ENCODE data around the gene GTPBP8.

The GTPBP8 gene

DNA sequence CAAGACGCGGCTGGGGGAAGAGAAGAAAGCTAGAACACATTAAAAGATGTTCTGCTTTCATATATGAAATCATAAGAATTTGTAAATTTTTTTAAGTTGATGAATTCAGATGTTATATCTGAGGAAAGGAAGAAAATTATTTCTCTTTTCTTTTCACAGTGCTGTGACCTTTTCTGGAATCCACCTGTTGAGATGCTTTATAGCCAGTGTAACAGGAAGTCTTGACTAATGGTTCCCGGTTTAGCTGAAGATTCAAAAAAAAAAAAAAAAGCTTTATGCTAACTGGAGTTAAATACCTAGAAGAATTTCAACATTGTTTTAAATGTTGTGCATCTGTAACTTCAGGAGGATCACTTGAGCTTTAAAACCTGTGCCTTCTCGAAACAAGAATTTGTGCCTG is 9.9 kb downstream of the GTPBP8 start:
- 98% methylated on average over 4 of the region's 4 CpGs for WGBS
- no peaks in the 10 kb centered on the region for H3K27me3 ChIP-seq (ENCODE audit: insufficient read depth, low read length)
- no peak overlapping the region for H3K27ac ChIP-seq (ENCODE audit: low read depth, low read length)
- 0 out of 2 replicates have a peak, but pooled peaks cover 5% of the 10 kb centered on the region for H3K4me1 ChIP-seq (ENCODE audit: insufficient read depth, low read length)
- H3K9ac ChIP-seq (ENCODE audit: low read depth, low read length) = no peak overlapping the region
- H3K4me3 ChIP-seq (ENCODE audit: low read length) = no peak overlapping the region
- H3K36me3 ChIP-seq (ENCODE audit: insufficient read depth, low read length) = peaks cover 92% of the 10 kb centered on the region
- no peaks in the 10 kb centered on the region for H3K9me3 ChIP-seq (ENCODE audit: insufficient read depth, low read depth, low read length)

DNA sequence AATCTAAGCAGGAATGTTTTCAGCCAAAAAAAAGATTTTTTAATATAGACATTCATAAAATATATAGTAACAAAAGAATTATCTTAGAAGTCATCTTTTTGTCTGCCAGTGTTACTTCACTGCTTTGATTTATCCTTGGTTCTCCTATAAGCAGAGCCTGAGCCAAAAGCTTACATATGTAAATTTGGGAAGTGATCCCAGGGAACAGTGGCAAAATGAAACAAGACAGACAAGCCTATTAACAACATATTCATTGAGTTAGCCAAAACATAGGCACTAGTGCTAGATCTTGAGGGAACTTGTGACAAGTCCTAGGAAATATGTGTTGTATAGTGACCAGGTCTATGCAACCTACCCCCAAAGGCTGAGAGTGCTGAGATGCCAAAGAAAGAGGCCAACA is 11.3 kb downstream of the GTPBP8 start:
- Histone ChIP-seq H3K9ac (ENCODE audit: low read depth, low read length) (no peak overlapping the region), H3K27ac (ENCODE audit: low read depth, low read length) (no peak overlapping the region), H3K27me3 (ENCODE audit: insufficient read depth, low read length) (no peaks in the 10 kb centered on the region), H3K9me3 (ENCODE audit: insufficient read depth, low read depth, low read length) (no peaks in the 10 kb centered on the region), H3K4me3 (ENCODE audit: low read length) (no peak overlapping the region), H3K36me3 (ENCODE audit: insufficient read depth, low read length) (peaks cover 99% of the 10 kb centered on the region), H3K4me1 (ENCODE audit: insufficient read depth, low read length) (0 out of 2 replicates have a peak, but pooled peaks cover 5% of the 10 kb centered on the region)

DNA sequence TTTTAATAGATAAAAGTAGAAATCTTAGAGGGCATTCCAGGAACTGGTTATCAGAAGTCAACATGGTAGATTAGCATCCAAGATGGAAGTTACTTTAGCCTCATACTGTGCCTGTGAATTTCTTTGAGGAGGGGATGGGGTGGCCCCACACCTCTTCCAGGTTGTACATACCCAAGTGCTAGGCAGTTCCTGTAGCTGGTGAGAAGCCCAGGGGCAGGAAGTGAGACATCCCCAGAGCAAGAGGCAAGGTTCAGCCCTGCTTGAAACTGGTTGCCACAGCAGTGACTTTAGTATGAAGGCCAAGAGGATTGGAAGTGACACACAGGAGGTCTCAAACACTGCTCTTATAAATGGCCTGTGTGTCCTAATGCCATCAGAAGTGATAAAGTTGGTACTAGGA is 11.9 kb downstream of the GTPBP8 start:
- H3K27ac ChIP-seq (ENCODE audit: low read depth, low read length) = no peak overlapping the region
- peaks cover 99% of the 10 kb centered on the region for H3K36me3 ChIP-seq (ENCODE audit: insufficient read depth, low read length)
- no peaks in the 10 kb centered on the region for H3K27me3 ChIP-seq (ENCODE audit: insufficient read depth, low read length)
- H3K4me3 ChIP-seq (ENCODE audit: low read length) = no peak overlapping the region
- no peak overlapping the region for H3K9ac ChIP-seq (ENCODE audit: low read depth, low read length)
- H3K9me3 ChIP-seq (ENCODE audit: insufficient read depth, low read depth, low read length) = no peaks in the 10 kb centered on the region
- 0 out of 2 replicates have a peak, but pooled peaks cover 5% of the 10 kb centered on the region for H3K4me1 ChIP-seq (ENCODE audit: insufficient read depth, low read length)

DNA sequence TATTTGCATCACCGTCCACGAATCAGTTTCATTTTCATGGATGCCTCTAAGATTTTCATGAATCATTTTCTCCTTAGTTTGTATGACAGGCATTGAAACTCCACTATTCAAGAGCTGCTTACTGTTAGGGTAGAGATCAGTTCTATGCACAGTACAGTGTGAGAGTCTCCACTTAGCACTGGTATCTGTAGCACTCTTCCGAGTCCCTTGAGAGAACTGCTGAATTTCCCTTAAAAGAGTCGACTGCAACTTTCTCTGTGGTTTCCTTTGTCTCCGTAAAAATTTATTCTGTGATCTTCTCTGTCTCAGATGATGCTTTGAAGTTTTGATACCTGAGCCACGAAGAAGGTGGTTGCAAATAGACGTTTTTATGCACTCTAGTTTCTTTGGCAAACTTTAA is 14.8 kb downstream of the GTPBP8 start:
- 88% methylated on average over 7 of the region's 7 CpGs for WGBS
- H3K4me3 ChIP-seq (ENCODE audit: low read length) = no peak overlapping the region
- H3K4me1 ChIP-seq (ENCODE audit: insufficient read depth, low read length) = 0 out of 2 replicates have a peak, but pooled peaks cover 5% of the 10 kb centered on the region
- H3K27ac ChIP-seq (ENCODE audit: low read depth, low read length) = no peak overlapping the region
- H3K36me3 ChIP-seq (ENCODE audit: insufficient read depth, low read length) = peaks cover 100% of the 10 kb centered on the region
- H3K27me3 ChIP-seq (ENCODE audit: insufficient read depth, low read length) = no peaks in the 10 kb centered on the region
- no peak overlapping the region for H3K9ac ChIP-seq (ENCODE audit: low read depth, low read length)
- H3K9me3 ChIP-seq (ENCODE audit: insufficient read depth, low read depth, low read length) = no peaks in the 10 kb centered on the region

DNA sequence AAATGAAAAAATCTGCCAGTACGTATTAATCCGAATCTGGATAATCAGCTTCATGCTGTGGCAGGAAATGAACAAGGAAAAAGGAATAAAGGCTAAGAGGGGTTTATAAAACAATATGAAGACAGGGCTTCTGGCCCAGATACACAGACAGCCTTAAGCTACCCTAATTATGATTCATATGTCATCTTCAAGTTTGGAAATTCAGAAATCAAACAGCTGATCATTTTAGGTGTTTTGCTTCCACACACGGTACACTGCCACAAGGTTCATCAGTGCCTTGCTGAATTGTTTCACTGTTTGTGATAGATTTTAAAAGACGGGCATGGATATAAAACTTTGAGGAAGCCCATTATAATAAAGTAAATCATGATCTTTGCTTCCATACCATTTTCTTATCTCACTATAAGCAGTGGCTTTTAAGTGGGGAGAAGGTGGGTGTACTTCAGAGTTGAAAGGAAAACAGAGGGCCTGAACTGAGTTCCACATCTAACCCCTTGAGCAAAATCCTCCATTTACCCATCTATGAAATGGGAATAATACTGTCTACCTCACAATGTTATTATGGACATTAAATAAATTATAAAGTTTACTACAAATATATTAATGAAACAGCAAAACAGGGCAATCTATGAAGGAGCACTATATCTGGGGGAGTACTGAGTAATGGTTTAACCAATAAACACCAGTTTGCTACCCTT is 15.7 kb downstream of the GTPBP8 start:
- WGBS = 97% methylated on average over 4 of the region's 4 CpGs
- Histone ChIP-seq H3K9me3 (ENCODE audit: insufficient read depth, low read depth, low read length) (no peaks in the 10 kb centered on the region), H3K4me1 (ENCODE audit: insufficient read depth, low read length) (0 out of 2 replicates have a peak, but pooled peaks cover 5% of the 10 kb centered on the region), H3K36me3 (ENCODE audit: insufficient read depth, low read length) (peaks cover 100% of the 10 kb centered on the region), H3K27me3 (ENCODE audit: insufficient read depth, low read length) (no peaks in the 10 kb centered on the region), H3K9ac (ENCODE audit: low read depth, low read length) (no peak overlapping the region), H3K4me3 (ENCODE audit: low read length) (no peak overlapping the region), H3K27ac (ENCODE audit: low read depth, low read length) (no peak overlapping the region)

DNA sequence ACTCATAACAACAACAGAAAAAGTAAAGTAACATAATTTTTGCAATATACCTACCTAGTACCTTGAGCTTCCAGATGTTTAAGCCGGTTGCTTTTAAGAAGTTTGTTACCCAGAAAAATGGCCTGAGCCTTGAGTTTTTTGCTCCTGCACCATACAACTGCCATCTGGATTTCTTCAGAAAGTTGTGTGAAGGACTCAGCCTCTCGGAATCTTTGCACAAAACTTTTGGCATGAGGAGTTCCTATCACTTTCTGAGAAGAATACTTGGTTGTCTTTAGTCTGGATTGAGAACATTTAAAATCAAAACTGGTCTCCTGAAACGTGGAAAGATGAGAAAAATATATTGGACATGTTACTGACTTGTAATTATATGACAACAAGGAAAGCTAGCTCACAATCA is 17.3 kb downstream of the GTPBP8 start:
- Histone ChIP-seq H3K4me3 (ENCODE audit: low read length) (no peak overlapping the region), H3K27me3 (ENCODE audit: insufficient read depth, low read length) (no peaks in the 10 kb centered on the region), H3K36me3 (ENCODE audit: insufficient read depth, low read length) (peaks cover 100% of the 10 kb centered on the region), H3K27ac (ENCODE audit: low read depth, low read length) (no peak overlapping the region), H3K9me3 (ENCODE audit: insufficient read depth, low read depth, low read length) (no peaks in the 10 kb centered on the region), H3K4me1 (ENCODE audit: insufficient read depth, low read length) (no peaks in the 10 kb centered on the region), H3K9ac (ENCODE audit: low read depth, low read length) (no peak overlapping the region)
- 96% methylated on average over 3 of the region's 3 CpGs for WGBS

DNA sequence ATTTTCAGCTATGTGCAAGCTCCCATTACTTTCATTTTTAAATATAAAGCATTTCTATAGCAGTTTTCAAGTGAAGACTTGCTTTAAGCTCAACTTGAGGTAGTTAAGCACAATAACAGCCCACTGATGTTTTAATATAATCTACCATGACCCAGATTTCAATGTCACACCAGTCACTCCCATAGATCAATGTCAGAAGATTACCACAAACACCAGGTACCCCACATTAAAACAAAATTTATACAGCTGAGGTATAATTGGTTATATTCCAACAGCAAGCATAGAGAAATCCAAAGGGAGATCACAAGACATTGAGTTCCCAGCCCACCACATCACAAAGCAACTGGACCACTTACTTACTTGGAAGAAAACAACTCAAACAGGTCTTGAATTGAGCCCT is 22.8 kb downstream of the GTPBP8 start:
- Histone ChIP-seq H3K9me3 (ENCODE audit: insufficient read depth, low read depth, low read length) (no peaks in the 10 kb centered on the region), H3K27me3 (ENCODE audit: insufficient read depth, low read length) (no peaks in the 10 kb centered on the region), H3K4me3 (ENCODE audit: low read length) (no peak overlapping the region), H3K4me1 (ENCODE audit: insufficient read depth, low read length) (peaks cover 6% of the 10 kb centered on the region; the same call in 1 of the 2 replicates), H3K27ac (ENCODE audit: low read depth, low read length) (no peak overlapping the region), H3K9ac (ENCODE audit: low read depth, low read length) (no peak overlapping the region), H3K36me3 (ENCODE audit: insufficient read depth, low read length) (peaks cover 90% of the 10 kb centered on the region)

DNA sequence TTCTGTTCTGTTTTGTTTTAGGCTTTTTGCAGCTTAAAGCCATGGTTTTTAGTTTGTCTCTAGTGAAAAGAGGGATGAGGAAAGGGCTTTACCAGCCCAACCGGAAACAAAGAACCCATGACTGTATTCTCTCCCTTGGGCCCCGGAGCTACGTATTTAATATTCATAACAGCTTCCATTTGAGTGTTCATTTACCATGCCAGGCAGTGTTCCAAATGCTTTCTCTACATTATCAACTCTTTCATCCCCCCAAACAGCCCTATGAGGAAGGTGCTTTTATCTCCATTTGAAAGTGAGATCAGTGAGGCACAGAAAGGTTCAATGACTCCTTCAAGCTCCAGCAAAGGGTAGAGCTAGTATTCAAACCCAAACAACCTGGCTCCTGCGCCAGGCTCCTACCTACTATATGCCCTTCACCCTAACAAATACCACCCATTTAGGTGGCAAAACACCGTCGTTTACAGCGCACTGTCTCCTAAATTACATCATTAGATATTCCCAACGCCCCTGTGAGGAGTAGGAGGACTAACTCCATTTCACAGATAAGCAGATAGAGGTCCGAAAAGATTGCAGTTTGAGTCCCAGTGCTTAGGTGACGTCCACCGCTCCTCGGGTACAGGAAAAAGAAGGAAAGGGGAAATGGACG is 27.9 kb downstream of the GTPBP8 start:
- Histone ChIP-seq H3K4me1 (ENCODE audit: insufficient read depth, low read length) (peaks cover 9% of the 10 kb centered on the region), H3K4me3 (ENCODE audit: low read length) (peak overlapping the region; percentile 88), H3K27ac (ENCODE audit: low read depth, low read length) (peak overlapping the region; percentile 88), H3K27me3 (ENCODE audit: insufficient read depth, low read length) (no peaks in the 10 kb centered on the region), H3K9me3 (ENCODE audit: insufficient read depth, low read depth, low read length) (no peaks in the 10 kb centered on the region), H3K9ac (ENCODE audit: low read depth, low read length) (peak overlapping the region; percentile 86), H3K36me3 (ENCODE audit: insufficient read depth, low read length) (peaks cover 40% of the 10 kb centered on the region)
- WGBS = 9% methylated on average over 13 of the region's 13 CpGs

DNA sequence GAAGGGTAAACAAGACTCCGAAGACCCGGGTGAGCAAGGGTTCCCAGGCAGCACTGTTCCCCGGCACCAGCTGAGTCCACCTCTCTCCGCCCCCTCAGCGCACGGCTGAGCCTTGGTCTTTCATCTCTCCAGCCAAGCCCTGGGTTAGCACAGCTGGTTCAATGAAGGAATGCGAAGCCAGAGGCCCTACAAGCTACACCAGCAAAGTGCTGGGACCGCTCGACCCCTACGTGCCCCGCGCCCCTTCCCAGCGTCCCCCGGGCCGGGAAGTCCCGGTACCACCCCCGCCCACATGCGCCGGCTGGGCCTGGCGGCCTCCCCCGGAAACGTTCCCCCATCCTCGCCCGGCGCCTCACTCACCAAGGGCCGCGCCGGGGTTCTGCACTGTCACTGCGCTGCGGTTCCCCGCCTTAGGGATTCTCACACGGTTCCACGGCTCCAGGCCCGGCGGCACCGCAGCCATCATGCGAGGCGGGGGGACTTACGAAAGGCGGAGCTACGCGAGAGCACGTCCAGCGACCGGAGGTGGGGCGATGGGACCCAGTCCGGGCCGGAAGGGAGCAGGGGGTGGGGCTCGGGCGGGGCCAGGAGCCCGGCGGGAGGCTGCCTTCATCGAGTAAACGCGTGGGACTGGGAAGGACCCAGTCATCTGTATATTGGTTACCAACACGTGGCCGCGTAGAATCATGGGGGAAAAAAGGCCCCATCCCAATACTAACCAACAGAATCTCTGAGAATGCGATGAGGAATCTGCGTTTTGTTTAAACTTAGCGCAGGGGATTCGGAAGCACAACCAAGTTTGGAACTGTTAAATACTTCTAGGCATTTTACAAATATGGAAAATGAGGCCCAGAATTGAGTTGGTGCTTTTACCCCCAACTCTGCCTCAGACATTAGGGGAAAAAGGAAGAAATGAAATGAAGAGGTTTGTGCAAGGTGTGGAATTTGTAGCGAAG is 28.7 kb downstream of the GTPBP8 start:
- 7% methylated on average over 63 of the region's 63 CpGs for WGBS
- Histone ChIP-seq H3K36me3 (ENCODE audit: insufficient read depth, low read length) (peaks cover 33% of the 10 kb centered on the region), H3K4me3 (ENCODE audit: low read length) (peak overlapping the region; percentile 88), H3K27ac (ENCODE audit: low read depth, low read length) (peak overlapping the region; percentile 88), H3K4me1 (ENCODE audit: insufficient read depth, low read length) (peaks cover 9% of the 10 kb centered on the region), H3K27me3 (ENCODE audit: insufficient read depth, low read length) (no peaks in the 10 kb centered on the region), H3K9me3 (ENCODE audit: insufficient read depth, low read depth, low read length) (no peaks in the 10 kb centered on the region), H3K9ac (ENCODE audit: low read depth, low read length) (peak overlapping the region; percentile 86)

DNA sequence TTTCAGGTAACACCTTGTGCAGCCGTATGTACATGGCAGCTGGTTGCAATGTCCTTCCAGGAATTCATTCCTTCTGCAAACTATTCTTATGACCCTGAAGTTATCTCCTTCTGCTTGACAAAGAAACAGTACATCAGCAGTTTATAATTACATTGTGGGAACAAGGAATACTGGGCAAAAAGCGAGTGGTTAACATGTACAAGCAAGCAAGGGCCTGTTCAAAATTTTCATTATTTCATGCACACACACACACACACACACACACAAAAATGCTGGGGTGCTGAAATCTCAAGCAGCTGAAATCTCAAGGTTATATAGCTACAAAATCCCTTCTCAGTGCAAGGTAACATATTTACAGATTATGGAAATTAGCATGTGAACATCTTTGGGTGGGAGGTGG is 30.7 kb downstream of the GTPBP8 start:
- H3K36me3 ChIP-seq (ENCODE audit: insufficient read depth, low read length) = peaks cover 13% of the 10 kb centered on the region
- H3K4me3 ChIP-seq (ENCODE audit: low read length) = no peak overlapping the region
- H3K9ac ChIP-seq (ENCODE audit: low read depth, low read length) = no peak overlapping the region
- no peaks in the 10 kb centered on the region for H3K27me3 ChIP-seq (ENCODE audit: insufficient read depth, low read length)
- WGBS = 86% methylated on average over 2 of the region's 2 CpGs
- H3K27ac ChIP-seq (ENCODE audit: low read depth, low read length) = no peak overlapping the region
- H3K4me1 ChIP-seq (ENCODE audit: insufficient read depth, low read length) = peaks cover 9% of the 10 kb centered on the region
- no peaks in the 10 kb centered on the region for H3K9me3 ChIP-seq (ENCODE audit: insufficient read depth, low read depth, low read length)

DNA sequence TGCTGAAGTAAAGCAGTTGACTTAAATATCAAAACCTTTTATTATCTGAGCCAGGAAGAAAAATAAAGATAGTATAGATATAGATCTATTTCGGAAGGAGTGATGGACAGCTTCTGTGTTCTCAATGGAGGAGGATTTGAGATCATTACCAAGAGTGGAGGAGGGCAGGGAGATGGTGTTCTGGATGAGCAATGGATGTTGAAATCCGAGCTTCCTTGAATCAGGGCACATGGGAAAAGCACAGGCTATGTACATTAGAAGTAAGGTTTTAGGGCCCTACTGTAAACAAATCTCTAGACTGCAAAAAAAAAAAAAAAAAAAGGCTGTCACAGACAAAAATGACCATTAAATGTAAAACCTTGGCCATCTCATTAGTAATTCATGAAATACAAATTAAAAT is 43.2 kb downstream of the GTPBP8 start:
- no peaks in the 10 kb centered on the region for H3K36me3 ChIP-seq (ENCODE audit: insufficient read depth, low read length)
- WGBS = 93% methylated on average over 2 of the region's 2 CpGs

More for the DNA sequence above, 43.2 kb downstream of the GTPBP8 start:
- Histone ChIP-seq H3K9me3 (ENCODE audit: insufficient read depth, low read depth, low read length) (no peaks in the 10 kb centered on the region), H3K4me1 (ENCODE audit: insufficient read depth, low read length) (no peaks in the 10 kb centered on the region), H3K4me3 (ENCODE audit: low read length) (no peak overlapping the region), H3K27me3 (ENCODE audit: insufficient read depth, low read length) (no peaks in the 10 kb centered on the region), H3K9ac (ENCODE audit: low read depth, low read length) (no peak overlapping the region), H3K27ac (ENCODE audit: low read depth, low read length) (no peak overlapping the region)

All from HUES64 (cell line).